SK-N-SH (cell line): ENCODE data around the gene MIXL1.

Source experiments
- CTCF ChIP-seq: fragments of 200-600 bp; sonication (generic); IDR thresholded peaks from 2 replicates; pipeline ENCODE4 v1.6.1; 2017; ENCODE audit warnings: antibody characterized with exemption, mild to moderate bottlenecking, moderate library complexity
- EP300 ChIP-seq, 2 experiments: IDR thresholded peaks; 2 replicates each; pipeline versions ENCODE4 v1.4.0 to v1.6.1; 2012; ENCODE audit warnings: borderline replicate concordance in 1 of 2, low read depth in 1 of 2, low read length in 1 of 2
- MXI1 ChIP-seq: IDR thresholded peaks from 2 replicates; pipeline ENCODE4 v1.6.1; 2012; ENCODE audit warnings: mild to moderate bottlenecking, low read depth, low read length, improper control_type of control experiment
- POLR2AphosphoS5 ChIP-seq: IDR thresholded peaks from 2 replicates; pipeline ENCODE4 v1.6.1; 2012; ENCODE audit warnings: low read depth, low read length
- TF ChIP-seq, protein P1 (sequence below): IDR thresholded peaks from 2 replicates; pipeline ENCODE4 v1.6.1; 2012; ENCODE audit warnings: mild to moderate bottlenecking, low read depth, low read length, moderate library complexity
- TF ChIP-seq, protein P2 (sequence below): IDR thresholded peaks from 2 replicates; pipeline ENCODE4; 2012
- TF ChIP-seq, protein P3 (sequence below): IDR thresholded peaks from 2 replicates; pipeline ENCODE4 v1.4.0; 2012; ENCODE audit warnings: low read depth, borderline replicate concordance
- TF ChIP-seq, protein P4 (sequence below): IDR thresholded peaks from 2 replicates; pipeline ENCODE4 v1.4.0; 2012; ENCODE audit warnings: low read depth

DNA sequence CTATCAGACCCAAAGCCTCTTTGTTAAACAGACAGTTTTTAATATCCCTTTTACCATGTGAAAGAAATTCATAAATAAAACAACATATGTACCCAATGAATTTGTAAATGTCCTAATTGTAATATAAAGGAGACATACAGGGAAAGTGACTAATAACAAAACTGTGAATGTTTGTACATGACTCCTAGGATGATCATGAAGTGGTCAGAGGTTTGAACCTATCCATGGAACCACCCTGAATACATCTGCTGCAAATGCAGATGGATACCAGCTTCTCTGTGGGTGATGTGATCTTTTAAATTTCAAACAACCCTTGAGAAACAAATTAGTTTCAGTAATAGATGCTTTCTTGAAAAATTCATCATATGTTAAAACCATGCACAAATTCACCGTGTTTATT lies 20.2 kb upstream of the MIXL1 start:
- TF ChIP-seq CTCF = no peak
- TF ChIP-seq POLR2AphosphoS5 = no peak
- TF ChIP-seq, protein P1, sequence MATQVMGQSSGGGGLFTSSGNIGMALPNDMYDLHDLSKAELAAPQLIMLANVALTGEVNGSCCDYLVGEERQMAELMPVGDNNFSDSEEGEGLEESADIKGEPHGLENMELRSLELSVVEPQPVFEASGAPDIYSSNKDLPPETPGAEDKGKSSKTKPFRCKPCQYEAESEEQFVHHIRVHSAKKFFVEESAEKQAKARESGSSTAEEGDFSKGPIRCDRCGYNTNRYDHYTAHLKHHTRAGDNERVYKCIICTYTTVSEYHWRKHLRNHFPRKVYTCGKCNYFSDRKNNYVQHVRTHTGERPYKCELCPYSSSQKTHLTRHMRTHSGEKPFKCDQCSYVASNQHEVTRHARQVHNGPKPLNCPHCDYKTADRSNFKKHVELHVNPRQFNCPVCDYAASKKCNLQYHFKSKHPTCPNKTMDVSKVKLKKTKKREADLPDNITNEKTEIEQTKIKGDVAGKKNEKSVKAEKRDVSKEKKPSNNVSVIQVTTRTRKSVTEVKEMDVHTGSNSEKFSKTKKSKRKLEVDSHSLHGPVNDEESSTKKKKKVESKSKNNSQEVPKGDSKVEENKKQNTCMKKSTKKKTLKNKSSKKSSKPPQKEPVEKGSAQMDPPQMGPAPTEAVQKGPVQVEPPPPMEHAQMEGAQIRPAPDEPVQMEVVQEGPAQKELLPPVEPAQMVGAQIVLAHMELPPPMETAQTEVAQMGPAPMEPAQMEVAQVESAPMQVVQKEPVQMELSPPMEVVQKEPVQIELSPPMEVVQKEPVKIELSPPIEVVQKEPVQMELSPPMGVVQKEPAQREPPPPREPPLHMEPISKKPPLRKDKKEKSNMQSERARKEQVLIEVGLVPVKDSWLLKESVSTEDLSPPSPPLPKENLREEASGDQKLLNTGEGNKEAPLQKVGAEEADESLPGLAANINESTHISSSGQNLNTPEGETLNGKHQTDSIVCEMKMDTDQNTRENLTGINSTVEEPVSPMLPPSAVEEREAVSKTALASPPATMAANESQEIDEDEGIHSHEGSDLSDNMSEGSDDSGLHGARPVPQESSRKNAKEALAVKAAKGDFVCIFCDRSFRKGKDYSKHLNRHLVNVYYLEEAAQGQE = no peak
- no peak for TF ChIP-seq EP300 (IDR thresholded peaks at IDR 0.05; ENCODE audit: borderline replicate concordance in 1 of 2, low read depth in 1 of 2, low read length in 1 of 2)
- no peak for TF ChIP-seq MXI1
- TF ChIP-seq, protein P2, sequence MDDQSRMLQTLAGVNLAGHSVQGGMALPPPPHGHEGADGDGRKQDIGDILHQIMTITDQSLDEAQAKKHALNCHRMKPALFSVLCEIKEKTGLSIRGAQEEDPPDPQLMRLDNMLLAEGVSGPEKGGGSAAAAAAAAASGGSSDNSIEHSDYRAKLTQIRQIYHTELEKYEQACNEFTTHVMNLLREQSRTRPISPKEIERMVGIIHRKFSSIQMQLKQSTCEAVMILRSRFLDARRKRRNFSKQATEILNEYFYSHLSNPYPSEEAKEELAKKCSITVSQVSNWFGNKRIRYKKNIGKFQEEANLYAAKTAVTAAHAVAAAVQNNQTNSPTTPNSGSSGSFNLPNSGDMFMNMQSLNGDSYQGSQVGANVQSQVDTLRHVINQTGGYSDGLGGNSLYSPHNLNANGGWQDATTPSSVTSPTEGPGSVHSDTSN = no peak
- TF ChIP-seq, protein P3, sequence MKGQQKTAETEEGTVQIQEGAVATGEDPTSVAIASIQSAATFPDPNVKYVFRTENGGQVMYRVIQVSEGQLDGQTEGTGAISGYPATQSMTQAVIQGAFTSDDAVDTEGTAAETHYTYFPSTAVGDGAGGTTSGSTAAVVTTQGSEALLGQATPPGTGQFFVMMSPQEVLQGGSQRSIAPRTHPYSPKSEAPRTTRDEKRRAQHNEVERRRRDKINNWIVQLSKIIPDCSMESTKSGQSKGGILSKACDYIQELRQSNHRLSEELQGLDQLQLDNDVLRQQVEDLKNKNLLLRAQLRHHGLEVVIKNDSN = no peak
- TF ChIP-seq, protein P4, sequence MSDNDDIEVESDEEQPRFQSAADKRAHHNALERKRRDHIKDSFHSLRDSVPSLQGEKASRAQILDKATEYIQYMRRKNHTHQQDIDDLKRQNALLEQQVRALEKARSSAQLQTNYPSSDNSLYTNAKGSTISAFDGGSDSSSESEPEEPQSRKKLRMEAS = no peak
